Stimulated activated naive CD8-positive, alpha-beta T cell treated with anti-CD3 and anti-CD28 coated beads, Interleukin-15, amount 100 ng/mL, for 72 hours (primary cell): ENCODE measurements around the gene AFF1.
"Not testable (repeated sequence)": the region's sequence is repeated elsewhere in the genome, so short reads cannot be mapped to it uniquely, and the experiment has no call there.

Source experiments
- ATAC-seq: fragments of 150-1000 bp; cut with Tn5 transposase; 2 replicates; pipeline ENCODE4 v1.10.0; 2021; ENCODE audit warnings: mild to moderate bottlenecking, moderate library complexity
- DNase-seq, 2 donors: peaks; one replicate each; pipeline ENCODE4 v3.0.0; 2021 to 2022
- H3K27ac Mint-ChIP-seq, 2 donors: one replicate each; pipeline ENCODE4 v1.8.0; 2022; ENCODE audit warnings: mild to moderate bottlenecking in 2 of 2, mixed read lengths in 2 of 2, moderate library complexity in 2 of 2
- H3K27me3 Mint-ChIP-seq: one replicate; pipeline ENCODE4 v1.8.0; 2022; ENCODE audit warnings: mixed read lengths
- H3K4me1 Mint-ChIP-seq: one replicate; pipeline ENCODE4 v1.8.0; 2022; ENCODE audit warnings: mild to moderate bottlenecking, mixed read lengths
- H3K4me3 Mint-ChIP-seq, 2 donors: one replicate each; pipeline ENCODE4 v1.8.0; 2022; ENCODE audit warnings: mild to moderate bottlenecking in 2 of 2, mixed read lengths in 2 of 2, moderate library complexity in 1 of 2
- H3K9me3 Mint-ChIP-seq, 2 donors: one replicate each; pipeline ENCODE4 v1.8.0; 2022; ENCODE audit warnings: mixed read lengths in 2 of 2

Gene AFF1

GRCh38 chr4:86976801-86977485 lies 42.1 kb downstream of the AFF1 start:
- Mint-ChIP-seq H3K9me3 (no peaks in the 10 kb centered on the region), H3K27ac (peak overlapping the region in 1 of 2 donors; percentile 68), H3K4me1 (peaks cover 70% of the 10 kb centered on the region), H3K27me3 (no peaks in the 10 kb centered on the region), H3K4me3 (peak overlapping the region; percentile 18 to 24)
- ATAC-seq (peak; percentile 33), DNase-seq (no peak)

GRCh38 chr4:86977621-86978184 lies 42.9 kb downstream of the AFF1 start:
- Mint-ChIP-seq H3K4me3 (peak overlapping the region; percentile 18 to 49), H3K4me1 (peaks cover 71% of the 10 kb centered on the region), H3K9me3 (no peaks in the 10 kb centered on the region), H3K27me3 (no peaks in the 10 kb centered on the region), H3K27ac (no peak overlapping the region)
- DNase-seq (peak; percentile 25 to 38), ATAC-seq (peak; percentile 99)

DNA sequence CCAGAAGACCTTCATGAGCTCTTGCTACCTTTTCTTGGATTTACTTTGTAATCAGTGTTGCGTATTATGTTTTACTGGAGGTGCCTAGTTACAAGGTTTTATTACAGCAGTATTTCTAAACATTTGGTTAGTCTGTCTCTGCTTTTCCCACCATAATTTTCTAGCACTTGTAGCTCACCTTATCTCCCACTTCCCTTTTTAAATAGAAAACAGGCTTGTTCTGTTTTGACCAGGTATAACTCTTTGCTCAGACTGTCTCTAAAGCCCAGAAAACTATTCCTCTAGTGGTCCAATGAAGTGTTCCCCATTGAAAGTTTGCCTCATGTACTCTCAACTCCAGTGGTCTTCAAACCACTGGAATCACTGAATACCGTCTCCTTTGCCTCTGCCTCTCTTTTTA lies 43.9 kb downstream of the AFF1 start:
- Mint-ChIP-seq H3K9me3 (no peaks in the 10 kb centered on the region), H3K4me3 (no peak overlapping the region), H3K27me3 (no peaks in the 10 kb centered on the region), H3K4me1 (peaks cover 61% of the 10 kb centered on the region), H3K27ac (no peak overlapping the region)
- no peak for DNase-seq
- no peak for ATAC-seq

DNA sequence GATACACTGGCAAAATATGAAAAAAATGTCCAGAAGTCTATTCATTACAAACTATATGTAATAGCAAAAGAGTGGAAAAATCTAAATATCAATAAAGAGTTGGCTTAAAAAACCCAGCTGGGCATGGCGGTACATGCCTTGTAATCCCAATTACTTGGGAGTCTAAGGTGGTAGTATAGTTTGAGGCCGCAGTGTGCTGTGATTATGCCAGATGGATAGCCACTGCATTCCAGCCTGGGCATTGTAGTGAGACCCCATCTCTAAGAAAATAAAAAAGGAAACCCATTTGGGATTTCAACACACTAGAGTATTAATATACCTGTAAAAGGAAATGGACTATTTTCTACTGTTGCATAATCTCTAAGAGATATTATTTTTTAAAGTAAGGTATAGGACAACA lies 45.4 kb downstream of the AFF1 start:
- ATAC-seq = no peak
- no peak overlapping the region for H3K27ac Mint-ChIP-seq
- no peaks in the 10 kb centered on the region for H3K9me3 Mint-ChIP-seq
- no peaks in the 10 kb centered on the region for H3K27me3 Mint-ChIP-seq
- DNase-seq = no peak
- H3K4me1 Mint-ChIP-seq = peaks cover 50% of the 10 kb centered on the region
- no peak overlapping the region for H3K4me3 Mint-ChIP-seq

GRCh38 chr4:86981789-86982188 lies 47.0 kb downstream of the AFF1 start:
- peak overlapping the region in 1 of 2 donors; percentile 16 for H3K4me3 Mint-ChIP-seq
- ATAC-seq (no peak), DNase-seq (no peak)
- no peaks in the 10 kb centered on the region for H3K9me3 Mint-ChIP-seq
- H3K27ac Mint-ChIP-seq = peak overlapping the region in 1 of 2 donors; percentile 42
- no peaks in the 10 kb centered on the region for H3K27me3 Mint-ChIP-seq
- peaks cover 35% of the 10 kb centered on the region for H3K4me1 Mint-ChIP-seq

- not testable (repeated sequence) for ATAC-seq, H3K27ac Mint-ChIP-seq, H3K27me3 Mint-ChIP-seq, H3K4me3 Mint-ChIP-seq, DNase-seq, H3K9me3 Mint-ChIP-seq
- H3K4me1 Mint-ChIP-seq = peaks cover 13% of the 10 kb centered on the region
These were observed 51.0 kb downstream of the AFF1 start for GRCh38 chr4:86985852-86986251.

DNA sequence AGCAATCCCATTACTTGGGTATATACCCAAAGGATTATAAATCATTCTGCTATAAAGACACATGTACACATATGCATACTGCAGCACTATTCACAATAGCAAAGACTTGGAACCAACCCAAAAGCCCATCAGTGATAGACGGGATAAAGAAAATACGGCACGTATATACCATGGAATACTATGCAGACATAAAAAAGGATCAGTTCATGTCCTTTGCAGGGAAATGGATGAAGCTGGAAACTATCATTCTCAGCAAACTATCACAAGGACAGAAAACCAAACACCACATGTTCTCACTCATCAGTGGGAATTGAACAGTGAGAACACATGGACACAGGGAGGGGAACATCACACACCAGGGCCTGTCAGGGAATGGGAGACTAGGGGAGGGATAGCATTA lies 54.8 kb downstream of the AFF1 start:
- not testable (repeated sequence) for ATAC-seq

DNA sequence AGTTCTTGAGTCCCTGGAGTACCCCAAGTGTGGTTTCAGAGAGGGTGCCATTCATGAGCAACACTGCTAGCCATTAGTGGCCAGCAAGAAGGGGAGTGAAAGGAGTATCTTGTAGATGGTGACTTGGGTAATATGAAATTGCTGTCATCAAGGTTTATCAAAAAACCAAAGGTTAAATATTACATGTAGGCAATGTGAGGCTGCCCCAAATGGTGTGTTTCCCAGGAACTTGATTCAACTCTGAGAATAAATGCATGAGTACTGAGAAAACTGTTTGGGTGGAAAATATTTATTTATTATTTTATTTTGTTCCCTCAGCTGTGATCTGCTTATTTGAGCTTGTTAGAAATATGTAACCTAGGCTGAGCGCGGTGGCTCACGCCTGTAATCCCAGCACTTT lies 55.7 kb downstream of the AFF1 start:
- no peak for ATAC-seq
- no peak overlapping the region for H3K27ac Mint-ChIP-seq

More for the DNA sequence above, 54.8 kb downstream of the AFF1 start:
- not testable (repeated sequence) for H3K4me3 Mint-ChIP-seq, H3K27me3 Mint-ChIP-seq, H3K4me1 Mint-ChIP-seq, DNase-seq, H3K27ac Mint-ChIP-seq, H3K9me3 Mint-ChIP-seq

GRCh38 chr4:86991994-86992393 lies 57.2 kb downstream of the AFF1 start:
- no peak for ATAC-seq
- no peak overlapping the region for H3K4me3 Mint-ChIP-seq
- no peak for DNase-seq
- no peaks in the 10 kb centered on the region for H3K27me3 Mint-ChIP-seq
- no peak overlapping the region for H3K27ac Mint-ChIP-seq
- H3K4me1 Mint-ChIP-seq = no peaks in the 10 kb centered on the region
- H3K9me3 Mint-ChIP-seq = peaks cover 0 to 5% of the 10 kb centered on the region in 2 donors

More for the DNA sequence above, 55.7 kb downstream of the AFF1 start:
- no peaks in the 10 kb centered on the region for H3K27me3 Mint-ChIP-seq
- no peak for DNase-seq
- peaks cover 0 to 5% of the 10 kb centered on the region in 2 donors for H3K9me3 Mint-ChIP-seq
- no peaks in the 10 kb centered on the region for H3K4me1 Mint-ChIP-seq
- H3K4me3 Mint-ChIP-seq = no peak overlapping the region

- Mint-ChIP-seq H3K4me3 (no peak overlapping the region), H3K9me3 (no peaks in the 10 kb centered on the region), H3K27me3 (no peaks in the 10 kb centered on the region), H3K4me1 (peaks cover 6% of the 10 kb centered on the region), H3K27ac (no peak overlapping the region)
- ATAC-seq = no peak
- DNase-seq = no peak
These were observed 59.3 kb downstream of the AFF1 start for GRCh38 chr4:86993909-86994681.

DNA sequence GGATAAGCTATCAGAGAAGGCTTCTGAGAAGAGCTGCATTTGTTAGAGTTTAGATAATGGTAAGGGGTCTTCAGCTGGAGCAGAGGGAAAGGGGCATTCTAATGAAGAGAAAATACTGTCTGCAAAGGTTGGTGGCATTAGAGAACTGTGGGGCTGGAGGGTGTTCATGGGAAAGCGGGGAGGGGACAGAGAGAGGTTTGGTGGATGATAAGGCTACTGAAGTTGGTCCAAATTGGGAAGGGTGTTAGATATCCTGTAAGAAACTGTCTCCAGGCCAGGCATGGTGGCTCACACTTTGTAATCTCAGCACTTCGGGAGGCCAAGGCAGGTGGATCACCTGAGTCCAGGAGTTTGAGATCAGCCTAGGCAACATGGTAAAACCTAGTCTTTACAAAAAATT lies 59.9 kb downstream of the AFF1 start:
- peaks cover 12% of the 10 kb centered on the region for H3K4me1 Mint-ChIP-seq
- no peak for ATAC-seq
- H3K4me3 Mint-ChIP-seq = no peak overlapping the region
- no peak for DNase-seq
- no peaks in the 10 kb centered on the region for H3K9me3 Mint-ChIP-seq
- H3K27me3 Mint-ChIP-seq = no peaks in the 10 kb centered on the region
- no peak overlapping the region for H3K27ac Mint-ChIP-seq

- not testable (repeated sequence) for H3K27me3 Mint-ChIP-seq, H3K4me3 Mint-ChIP-seq, H3K27ac Mint-ChIP-seq, H3K9me3 Mint-ChIP-seq, DNase-seq, ATAC-seq
- H3K4me1 Mint-ChIP-seq = peaks cover 18% of the 10 kb centered on the region
These were observed 61.7 kb downstream of the AFF1 start for GRCh38 chr4:86996510-86996909.

- peaks cover 18% of the 10 kb centered on the region for H3K4me1 Mint-ChIP-seq
- no peaks in the 10 kb centered on the region for H3K9me3 Mint-ChIP-seq
- peak overlapping the region in 1 of 2 donors; percentile 4 for H3K27ac Mint-ChIP-seq
These were observed 64.4 kb downstream of the AFF1 start for GRCh38 chr4:86999136-86999643.

DNA sequence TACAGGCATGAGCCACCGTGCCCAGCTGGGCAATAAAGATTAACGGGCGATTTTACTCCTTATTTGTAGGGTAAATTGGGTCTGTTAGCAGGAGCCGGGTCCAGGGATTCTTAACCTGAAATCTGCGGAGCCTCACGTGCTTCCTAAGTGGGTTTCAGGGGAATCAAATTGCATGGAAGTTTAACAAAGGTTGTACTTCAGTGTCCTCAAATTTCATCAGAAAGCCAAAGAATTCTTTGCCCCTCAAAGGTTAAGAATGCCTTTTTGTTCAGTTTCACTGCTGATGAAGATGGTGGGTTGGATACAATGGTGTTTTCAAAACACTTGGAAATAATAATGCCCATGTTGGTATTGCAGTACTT lies 67.9 kb downstream of the AFF1 start:
- no peak overlapping the region for H3K4me3 Mint-ChIP-seq
- peaks cover 39% of the 10 kb centered on the region for H3K4me1 Mint-ChIP-seq
- ATAC-seq (no peak), DNase-seq (no peak)
- H3K27ac Mint-ChIP-seq = no peak overlapping the region
- H3K9me3 Mint-ChIP-seq = no peaks in the 10 kb centered on the region
- H3K27me3 Mint-ChIP-seq = no peaks in the 10 kb centered on the region

More at GRCh38 chr4:86999136-86999643, 64.4 kb downstream of the AFF1 start:
- Mint-ChIP-seq H3K27me3 (no peaks in the 10 kb centered on the region), H3K4me3 (no peak overlapping the region)
- ATAC-seq (no peak), DNase-seq (no peak)

DNA sequence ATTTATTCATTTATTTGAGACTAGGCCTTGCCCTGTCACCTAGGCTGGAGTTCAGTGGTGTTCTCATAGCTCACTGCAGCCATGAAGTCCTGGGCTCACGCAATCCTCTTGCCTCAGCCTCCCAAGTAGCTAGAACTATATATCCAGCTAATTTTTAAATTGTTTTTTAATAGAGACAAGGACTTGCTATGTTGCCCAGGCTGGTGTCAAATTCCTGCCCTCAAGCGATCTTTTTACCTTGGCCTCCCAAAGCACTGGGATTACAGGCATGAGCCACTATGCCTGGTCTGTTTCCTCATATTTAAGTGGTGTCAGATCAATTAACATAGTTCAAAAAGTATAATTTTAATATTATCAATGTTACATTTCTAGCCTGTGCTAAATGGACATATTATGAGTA lies 68.5 kb downstream of the AFF1 start:
- no peak overlapping the region for H3K4me3 Mint-ChIP-seq
- H3K4me1 Mint-ChIP-seq = peaks cover 45% of the 10 kb centered on the region
- DNase-seq (no peak), ATAC-seq (no peak)
- no peaks in the 10 kb centered on the region for H3K27me3 Mint-ChIP-seq
- no peaks in the 10 kb centered on the region for H3K9me3 Mint-ChIP-seq
- peak overlapping the region in 1 of 2 donors; percentile 66 for H3K27ac Mint-ChIP-seq

GRCh38 chr4:87005369-87005689 lies 70.5 kb downstream of the AFF1 start:
- peak overlapping the region; percentile 93 to 98 for H3K4me3 Mint-ChIP-seq
- no peak for ATAC-seq
- peaks cover 46% of the 10 kb centered on the region for H3K4me1 Mint-ChIP-seq
- H3K27ac Mint-ChIP-seq = peak overlapping the region; percentile 99
- no peaks in the 10 kb centered on the region for H3K27me3 Mint-ChIP-seq
- H3K9me3 Mint-ChIP-seq = no peaks in the 10 kb centered on the region
- DNase-seq = peak in 1 of 2 donors; percentile 6
